ENCODE results near the gene ROPN1L.

Gene ROPN1L

GRCh38 chr5:10457682-10458574, 16.2 kb downstream of the ROPN1L start:
- peak; percentile 16 for DNase-seq (ENCODE audit: low spot score)

- no peak for DNase-seq (ENCODE audit: low spot score)
Observed at GRCh38 chr5:10459080-10460055, 17.7 kb downstream of the ROPN1L start.

- DNase-seq (ENCODE audit: low spot score) = no peak
Observed at GRCh38 chr5:10460252-10460906, 18.7 kb downstream of the ROPN1L start.

GRCh38 chr5:10461041-10461440, 19.4 kb downstream of the ROPN1L start:
- no peak for DNase-seq (ENCODE audit: low spot score)

GRCh38 chr5:10461904-10462555, 20.4 kb downstream of the ROPN1L start:
- no peak for DNase-seq (ENCODE audit: low spot score)

- DNase-seq (ENCODE audit: low spot score) = no peak
Observed at GRCh38 chr5:10463566-10463965, 21.9 kb downstream of the ROPN1L start.

- no peak for DNase-seq (ENCODE audit: low spot score)
Observed at GRCh38 chr5:10464173-10464572, 22.5 kb downstream of the ROPN1L start.

GRCh38 chr5:10465726-10466125, 24.0 kb downstream of the ROPN1L start:
- no peak for DNase-seq (ENCODE audit: low spot score)

GRCh38 chr5:10466446-10467073, 24.9 kb downstream of the ROPN1L start:
- no peak for DNase-seq (ENCODE audit: low spot score)

GRCh38 chr5:10467281-10468198, 25.9 kb downstream of the ROPN1L start:
- peak; percentile 27 for DNase-seq (ENCODE audit: low spot score)

- no peak for DNase-seq (ENCODE audit: low spot score)
Observed at GRCh38 chr5:10468256-10468655, 26.6 kb downstream of the ROPN1L start.

GRCh38 chr5:10469253-10470050, 27.8 kb downstream of the ROPN1L start:
- no peak for DNase-seq (ENCODE audit: low spot score)

GRCh38 chr5:10470669-10471068, 29.0 kb downstream of the ROPN1L start:
- no peak for DNase-seq (ENCODE audit: low spot score)

- DNase-seq (ENCODE audit: low spot score) = no peak
Observed at GRCh38 chr5:10471677-10472076, 30.0 kb downstream of the ROPN1L start.

GRCh38 chr5:10474521-10475075, 32.9 kb downstream of the ROPN1L start:
- no peak for DNase-seq (ENCODE audit: low spot score)

- no peak for DNase-seq (ENCODE audit: low spot score)
Observed at GRCh38 chr5:10475931-10476676, 34.4 kb downstream of the ROPN1L start.

GRCh38 chr5:10476878-10477277, 35.2 kb downstream of the ROPN1L start:
- no peak for DNase-seq (ENCODE audit: low spot score)

GRCh38 chr5:10477943-10478342, 36.3 kb downstream of the ROPN1L start:
- DNase-seq (ENCODE audit: low spot score) = no peak
